ENCODE data around the gene LRRTM2.

Gene LRRTM2

DNA sequence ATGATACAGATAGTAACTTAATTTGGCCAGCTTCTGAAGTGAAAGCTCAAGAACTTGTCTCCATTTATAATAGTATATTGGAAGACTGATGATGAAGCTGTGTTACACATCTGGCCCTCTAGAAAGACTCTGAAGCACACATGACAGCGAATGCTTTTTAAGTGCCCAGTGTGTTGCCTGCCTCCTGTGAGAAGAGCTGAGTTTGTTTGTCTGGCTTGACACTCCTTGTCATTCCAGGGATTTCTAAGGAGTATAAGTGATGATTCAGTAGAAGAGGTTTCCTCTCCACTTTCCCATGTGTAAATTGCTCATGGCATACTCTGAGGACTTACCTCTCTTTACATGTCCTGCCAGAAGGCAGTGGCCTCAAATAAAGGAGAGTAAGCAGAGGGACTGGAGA is 30.4 kb upstream of the LRRTM2 start:
- Histone ChIP-seq H3K27ac (ENCODE audit: low read depth, low read length) (no peak overlapping the region), H3K4me1 (ENCODE audit: control insufficient read depth, insufficient read depth, low read length) (no peaks in the 10 kb centered on the region; the same call in 1 of the 2 replicates), H3K36me3 (ENCODE audit: control insufficient read depth, insufficient read depth, low read length) (peaks cover 64% of the 10 kb centered on the region), H3K9me3 (ENCODE audit: control insufficient read depth, insufficient read depth, low read depth, low read length) (no peaks in the 10 kb centered on the region), H3K4me3 (ENCODE audit: low read depth, low read length) (no peak overlapping the region), H3K9ac (ENCODE audit: low read length) (no peak overlapping the region), H3K27me3 (ENCODE audit: control insufficient read depth, insufficient read depth, low read length) (no peaks in the 10 kb centered on the region)

GRCh38 chr5:138903130-138903775 is 28.1 kb upstream of the LRRTM2 start:
- no peak overlapping the region for H3K4me3 ChIP-seq (ENCODE audit: low read depth, low read length)
- no peaks in the 10 kb centered on the region for H3K4me1 ChIP-seq (ENCODE audit: control insufficient read depth, insufficient read depth, low read length)
- no peaks in the 10 kb centered on the region for H3K27me3 ChIP-seq (ENCODE audit: control insufficient read depth, insufficient read depth, low read length)
- H3K27ac ChIP-seq (ENCODE audit: low read depth, low read length) = no peak overlapping the region
- no peak overlapping the region for H3K9ac ChIP-seq (ENCODE audit: low read length)
- peaks cover 54% of the 10 kb centered on the region for H3K36me3 ChIP-seq (ENCODE audit: control insufficient read depth, insufficient read depth, low read length)
- no peaks in the 10 kb centered on the region for H3K9me3 ChIP-seq (ENCODE audit: control insufficient read depth, insufficient read depth, low read depth, low read length)

DNA sequence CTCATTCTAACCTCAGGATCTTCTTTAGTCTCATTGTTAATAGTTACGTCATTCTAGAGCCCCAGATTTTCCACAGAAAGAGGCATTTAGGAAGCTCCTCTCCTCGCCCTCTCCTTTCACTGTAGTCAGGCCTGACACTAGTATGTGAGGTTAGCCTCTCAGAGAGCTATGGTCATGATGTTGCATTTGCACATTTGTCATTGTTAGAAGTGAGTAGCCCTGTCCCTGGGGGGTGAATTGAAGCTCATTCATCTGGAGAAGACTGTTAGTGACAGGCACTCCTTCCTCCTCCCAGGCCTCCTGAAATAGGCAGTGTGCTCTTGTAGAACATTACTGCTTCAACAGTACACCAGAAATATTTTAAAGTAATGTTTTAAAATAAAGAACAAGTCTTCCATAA is 26.6 kb upstream of the LRRTM2 start:
- H3K27ac ChIP-seq (ENCODE audit: low read depth, low read length) = no peak overlapping the region
- H3K4me3 ChIP-seq (ENCODE audit: low read depth, low read length) = no peak overlapping the region
- H3K36me3 ChIP-seq (ENCODE audit: control insufficient read depth, insufficient read depth, low read length) = peaks cover 55% of the 10 kb centered on the region
- no peaks in the 10 kb centered on the region for H3K4me1 ChIP-seq (ENCODE audit: control insufficient read depth, insufficient read depth, low read length)
- H3K9me3 ChIP-seq (ENCODE audit: control insufficient read depth, insufficient read depth, low read depth, low read length) = no peaks in the 10 kb centered on the region
- H3K27me3 ChIP-seq (ENCODE audit: control insufficient read depth, insufficient read depth, low read length) = no peaks in the 10 kb centered on the region
- H3K9ac ChIP-seq (ENCODE audit: low read length) = no peak overlapping the region

- peaks cover 42% of the 10 kb centered on the region for H3K36me3 ChIP-seq (ENCODE audit: control insufficient read depth, insufficient read depth, low read length)
- H3K27ac ChIP-seq (ENCODE audit: low read depth, low read length) = no peak overlapping the region
- no peak overlapping the region for H3K9ac ChIP-seq (ENCODE audit: low read length)
- H3K4me1 ChIP-seq (ENCODE audit: control insufficient read depth, insufficient read depth, low read length) = no peaks in the 10 kb centered on the region
- no peak overlapping the region for H3K4me3 ChIP-seq (ENCODE audit: low read depth, low read length)
- H3K27me3 ChIP-seq (ENCODE audit: control insufficient read depth, insufficient read depth, low read length) = no peaks in the 10 kb centered on the region
- no peaks in the 10 kb centered on the region for H3K9me3 ChIP-seq (ENCODE audit: control insufficient read depth, insufficient read depth, low read depth, low read length)
These were observed 25.3 kb upstream of the LRRTM2 start for GRCh38 chr5:138900281-138900965.

- H3K36me3 ChIP-seq (ENCODE audit: control insufficient read depth, insufficient read depth, low read length) = peaks cover 28% of the 10 kb centered on the region
- no peaks in the 10 kb centered on the region for H3K4me1 ChIP-seq (ENCODE audit: control insufficient read depth, insufficient read depth, low read length)
- no peak overlapping the region for H3K9ac ChIP-seq (ENCODE audit: low read length)
- H3K27ac ChIP-seq (ENCODE audit: low read depth, low read length) = no peak overlapping the region
- H3K27me3 ChIP-seq (ENCODE audit: control insufficient read depth, insufficient read depth, low read length) = no peaks in the 10 kb centered on the region
- H3K4me3 ChIP-seq (ENCODE audit: low read depth, low read length) = no peak overlapping the region
- H3K9me3 ChIP-seq (ENCODE audit: control insufficient read depth, insufficient read depth, low read depth, low read length) = no peaks in the 10 kb centered on the region
These were observed 23.6 kb upstream of the LRRTM2 start for GRCh38 chr5:138898742-138899141.

- no peak overlapping the region for H3K27ac ChIP-seq (ENCODE audit: low read depth, low read length)
- no peaks in the 10 kb centered on the region for H3K27me3 ChIP-seq (ENCODE audit: control insufficient read depth, insufficient read depth, low read length)
- H3K36me3 ChIP-seq (ENCODE audit: control insufficient read depth, insufficient read depth, low read length) = peaks cover 24% of the 10 kb centered on the region
- H3K4me3 ChIP-seq (ENCODE audit: low read depth, low read length) = no peak overlapping the region
- no peak overlapping the region for H3K9ac ChIP-seq (ENCODE audit: low read length)
- H3K9me3 ChIP-seq (ENCODE audit: control insufficient read depth, insufficient read depth, low read depth, low read length) = no peaks in the 10 kb centered on the region
- H3K4me1 ChIP-seq (ENCODE audit: control insufficient read depth, insufficient read depth, low read length) = no peaks in the 10 kb centered on the region
These were observed 23.2 kb upstream of the LRRTM2 start for GRCh38 chr5:138898299-138898698.

- Histone ChIP-seq H3K27ac (ENCODE audit: low read depth, low read length) (no peak overlapping the region), H3K4me3 (ENCODE audit: low read depth, low read length) (no peak overlapping the region), H3K27me3 (ENCODE audit: control insufficient read depth, insufficient read depth, low read length) (no peaks in the 10 kb centered on the region), H3K36me3 (ENCODE audit: control insufficient read depth, insufficient read depth, low read length) (peaks cover 22% of the 10 kb centered on the region), H3K9me3 (ENCODE audit: control insufficient read depth, insufficient read depth, low read depth, low read length) (no peaks in the 10 kb centered on the region), H3K9ac (ENCODE audit: low read length) (no peak overlapping the region), H3K4me1 (ENCODE audit: control insufficient read depth, insufficient read depth, low read length) (no peaks in the 10 kb centered on the region)
These were observed 20.8 kb upstream of the LRRTM2 start for GRCh38 chr5:138895918-138896317.

DNA sequence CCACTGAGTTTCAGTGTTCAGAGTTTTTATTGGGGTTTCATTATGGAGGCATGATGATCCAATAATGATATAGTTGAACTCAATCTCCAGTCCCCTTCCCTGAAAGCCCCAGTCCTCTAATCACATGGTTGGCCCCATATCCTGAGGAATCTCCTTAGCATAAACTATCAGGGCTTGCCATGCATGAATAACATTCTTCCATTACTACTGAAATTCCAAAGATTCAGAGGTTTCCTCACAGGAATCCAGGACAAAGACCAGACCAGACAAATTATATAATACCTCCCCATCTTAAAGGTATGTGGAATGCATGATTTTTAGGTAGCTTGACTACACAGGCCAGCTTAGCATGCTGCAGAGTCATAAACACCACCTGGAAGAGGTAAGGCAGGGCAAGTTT is 15.5 kb upstream of the LRRTM2 start:
- H3K4me1 ChIP-seq (ENCODE audit: control insufficient read depth, insufficient read depth, low read length) = peaks cover under 1% of the 10 kb centered on the region; the same call in 1 of the 2 replicates
- H3K36me3 ChIP-seq (ENCODE audit: control insufficient read depth, insufficient read depth, low read length) = peaks cover 58% of the 10 kb centered on the region
- H3K9me3 ChIP-seq (ENCODE audit: control insufficient read depth, insufficient read depth, low read depth, low read length) = peaks cover 16% of the 10 kb centered on the region
- no peak overlapping the region for H3K9ac ChIP-seq (ENCODE audit: low read length)
- no peak overlapping the region for H3K27ac ChIP-seq (ENCODE audit: low read depth, low read length)
- no peak overlapping the region for H3K4me3 ChIP-seq (ENCODE audit: low read depth, low read length)
- H3K27me3 ChIP-seq (ENCODE audit: control insufficient read depth, insufficient read depth, low read length) = no peaks in the 10 kb centered on the region

- H3K4me3 ChIP-seq (ENCODE audit: low read depth, low read length) = no peak overlapping the region
These were observed 14.9 kb upstream of the LRRTM2 start for GRCh38 chr5:138889994-138890393.

DNA sequence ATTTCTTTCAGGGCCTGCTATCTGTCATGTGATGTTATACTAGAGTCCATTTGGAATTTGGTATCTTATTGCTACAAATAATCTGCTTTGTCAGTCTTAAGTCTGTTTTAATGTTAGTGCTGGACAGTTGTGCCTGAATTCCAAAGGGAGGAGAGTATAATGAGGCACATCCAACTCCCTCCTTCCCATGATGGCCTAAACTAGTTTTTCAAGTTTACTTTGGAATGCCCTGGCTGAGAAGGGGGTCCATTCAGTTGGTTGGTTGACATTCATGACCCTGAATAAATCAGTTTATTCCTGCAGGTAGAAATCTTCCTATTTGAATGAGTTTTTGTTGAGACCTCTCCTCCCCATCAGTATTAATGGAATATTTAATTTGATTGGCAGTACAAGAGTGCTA is 9.4 kb upstream of the LRRTM2 start:
- Histone ChIP-seq H3K36me3 (ENCODE audit: control insufficient read depth, insufficient read depth, low read length) (peaks cover 37% of the 10 kb centered on the region), H3K9me3 (ENCODE audit: control insufficient read depth, insufficient read depth, low read depth, low read length) (peaks cover 6% of the 10 kb centered on the region), H3K27me3 (ENCODE audit: control insufficient read depth, insufficient read depth, low read length) (no peaks in the 10 kb centered on the region), H3K4me1 (ENCODE audit: control insufficient read depth, insufficient read depth, low read length) (peaks cover 35% of the 10 kb centered on the region), H3K4me3 (ENCODE audit: low read depth, low read length) (peak overlapping the region; percentile 19; the same call in 1 of the 2 replicates), H3K9ac (ENCODE audit: low read length) (no peak overlapping the region), H3K27ac (ENCODE audit: low read depth, low read length) (peak overlapping the region; percentile 74)

More at GRCh38 chr5:138889994-138890393, 14.9 kb upstream of the LRRTM2 start:
- no peak overlapping the region for H3K9ac ChIP-seq (ENCODE audit: low read length)
- no peak overlapping the region for H3K27ac ChIP-seq (ENCODE audit: low read depth, low read length)
- H3K27me3 ChIP-seq (ENCODE audit: control insufficient read depth, insufficient read depth, low read length) = no peaks in the 10 kb centered on the region
- peaks cover 16% of the 10 kb centered on the region for H3K9me3 ChIP-seq (ENCODE audit: control insufficient read depth, insufficient read depth, low read depth, low read length)
- H3K36me3 ChIP-seq (ENCODE audit: control insufficient read depth, insufficient read depth, low read length) = peaks cover 58% of the 10 kb centered on the region
- peaks cover 7% of the 10 kb centered on the region for H3K4me1 ChIP-seq (ENCODE audit: control insufficient read depth, insufficient read depth, low read length)

DNA sequence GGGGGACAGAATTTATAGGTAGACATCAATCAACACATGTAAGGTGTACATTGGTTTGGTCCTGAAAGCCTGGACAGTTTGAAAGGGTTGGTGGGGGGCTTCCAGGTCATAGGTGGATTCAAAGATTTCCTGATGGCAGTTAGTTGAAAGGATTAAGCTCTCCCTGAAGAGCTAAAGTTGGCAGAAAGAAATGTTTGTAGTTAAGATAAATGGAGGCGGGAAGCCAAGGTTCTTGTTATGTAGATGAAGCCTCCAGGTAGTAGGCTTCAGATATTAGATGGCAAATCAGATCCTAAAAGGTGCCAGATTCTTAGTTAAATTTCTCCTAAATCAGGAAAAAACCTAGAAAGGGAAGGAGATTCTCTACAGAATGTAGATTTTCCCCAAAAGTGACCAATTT is 9.0 kb upstream of the LRRTM2 start:
- Histone ChIP-seq H3K27me3 (ENCODE audit: control insufficient read depth, insufficient read depth, low read length) (no peaks in the 10 kb centered on the region), H3K9me3 (ENCODE audit: control insufficient read depth, insufficient read depth, low read depth, low read length) (peaks cover 2% of the 10 kb centered on the region), H3K27ac (ENCODE audit: low read depth, low read length) (peak overlapping the region; percentile 74), H3K36me3 (ENCODE audit: control insufficient read depth, insufficient read depth, low read length) (peaks cover 32% of the 10 kb centered on the region), H3K4me3 (ENCODE audit: low read depth, low read length) (0 out of 2 replicates have a peak overlapping the region, but pooled peaks have one; percentile 19), H3K4me1 (ENCODE audit: control insufficient read depth, insufficient read depth, low read length) (peaks cover 35% of the 10 kb centered on the region), H3K9ac (ENCODE audit: low read length) (no peak overlapping the region)
